Measurements from ENCODE around the gene AXL. TPM values are rescaled to one million over a fixed set of nuclear protein-coding genes. Genes with fewer than 3 reads are reported as not detected.
A peak's percentile ranks its signal among the peaks of the same experiment; 100 is the strongest.

Gene AXL
- total and polyA plus RNA-seq, 2 of the 13 experiments (the other 11 are each of a cell fraction or from before 2014, with no cell fraction given) = 0.71 to 5.9 TPM

- TF ChIP-seq NONO (IDR thresholded peaks at IDR 0.05) (no peak), NONO (CRISPR knock-in tag; conservative IDR thresholded peaks at IDR 0.05) (no peak; the same call in 1 of the 2 replicates), ZNF230 (CRISPR knock-in tag; IDR thresholded peaks at IDR 0.05) (no peak), FUBP1 (CRISPR knock-in tag; IDR thresholded peaks at IDR 0.05; ENCODE audit: borderline replicate concordance) (no peak), SNRNP70 (IDR thresholded peaks at IDR 0.05; ENCODE audit: low read depth, low read length) (no peak), JUN (CRISPR knock-in tag; IDR thresholded peaks at IDR 0.05) (no peak), PAF1 (CRISPR knock-in tag; IDR thresholded peaks at IDR 0.05) (peak; percentile 76; the same call in 1 of the 2 replicates), ZKSCAN5 (CRISPR knock-in tag; IDR thresholded peaks at IDR 0.05) (no peak)
Observed at GRCh38 chr19:41309180-41310032, 90.4 kb downstream of the AXL start (continued).

- H3K9ac ChIP-seq (ENCODE audit: insufficient read depth, low read depth, low read length) = peak within 1 kb of the TSS; percentile 90
- FAIRE-seq = peak; percentile 60
- H3K4me2 ChIP-seq (ENCODE audit: low read depth, low read length) = peak within 1 kb of the TSS; percentile 84
- intact Hi-C loops (cut with micrococcal nuclease; ENCODE audit: unreplicated experiment) = no loop called here
- H3K4me3 ChIP-seq (replicated peaks in 1 of 3; ENCODE audit: insufficient read depth in 1 of 3, low read depth in 2 of 3, low read length in 3 of 3) = peak within 1 kb of the TSS; percentile 72 to 90 (median 85)
- DNase-seq (ENCODE audit: low spot score) = peak; percentile 75
- peak within 1 kb of the TSS; percentile 84 for H2AFZ ChIP-seq (ENCODE audit: low read length)
- H3K36me3 ChIP-seq (replicated peaks in 1 of 2; ENCODE audit: control insufficient read depth in 1 of 2, insufficient read depth in 2 of 2, low read length in 2 of 2) = peaks cover 24 to 37% of the 10 kb centered on the region in 2 experiments; a peak in 4 of 5 replicates
- H3K9me3 ChIP-seq (ENCODE audit: low read length) = no peaks in the 10 kb centered on the region
- ChIA-PET CTCF (ENCODE audit: low intra/inter-chr PET ratio, low total read pairs) (interaction anchor here (1.5 kb wide), 1 partner anchor 105 kb away, joined by 3 read pairs; no protein-coding TSS in a partner anchor), POLR2A (interaction anchor here (1.1 to 5.3 kb wide), 4 partner anchors 13 to 84 kb away, joined by 3 to 55 read pairs (median 20); partner anchors contain the start of genes HNRNPUL1 and TGFB1)
- whole genome bisulfite sequencing (ENCODE audit: low lambda C conversion rate) = under 1% methylated on average over 15 of the region's 47 CpGs
- H4K20me1 ChIP-seq (ENCODE audit: insufficient read depth, low read length) = no peaks in the 10 kb centered on the region
- in situ Hi-C loops (cut with HindIII; ENCODE audit: extremely low pct_ligation_motif_present, low pct_unique_long_range_greater_than_20kb) = loop anchor here (5.0 kb wide), 1 partner anchor 42 kb away; the partner anchor contains the start of gene TGFB1
- peaks cover 25% of the 10 kb centered on the region for H3K79me2 ChIP-seq (ENCODE audit: insufficient read depth, low read length)
- H3K27ac ChIP-seq (ENCODE audit: extremely low read length, insufficient read depth, low read length) = peak within 1 kb of the TSS; percentile 91
- peak; percentile 69 for ATAC-seq
- BruUV-seq (replicated peaks) = TSS peak; percentile 56
- H3K27me3 ChIP-seq (ENCODE audit: control insufficient read depth in 1 of 2, insufficient read depth in 2 of 2, low read length in 2 of 2) = no peaks in the 10 kb centered on the region
- peaks cover 28% of the 10 kb centered on the region for H3K4me1 ChIP-seq (ENCODE audit: insufficient read depth, low read length)
- TF ChIP-seq ZNF569 (CRISPR knock-in tag; IDR thresholded peaks at IDR 0.05; ENCODE audit: borderline replicate concordance) (peak; percentile 64; the same call in 1 of the 2 replicates), ZNF331 (CRISPR knock-in tag; IDR thresholded peaks at IDR 0.05) (peak; percentile 39), PHF8 (CRISPR knock-in tag; IDR thresholded peaks at IDR 0.05) (peak; percentile 95), ZFP36 (IDR thresholded peaks at IDR 0.05; ENCODE audit: borderline replicate concordance, low read depth, low read length, partially characterized antibody) (no peak), THAP8 (CRISPR knock-in tag; IDR thresholded peaks at IDR 0.05; ENCODE audit: borderline replicate concordance) (no peak), TFAP4 (IDR thresholded peaks at IDR 0.05; ENCODE audit: borderline replicate concordance, low read depth) (peak; percentile 24; the same call in 1 of the 2 replicates), ZBTB46 (CRISPR knock-in tag; IDR thresholded peaks at IDR 0.05; ENCODE audit: borderline replicate concordance) (no peak)
Observed at GRCh38 chr19:41310033-41310831, 91.2 kb downstream of the AXL start, which contains the start of gene CCDC97. Gene CCDC97 (plus strand): TSS chr19:41310172. CDS start chr19:41310311, 139 bp downstream.

All from HepG2 (cell line).